GM19240 (cell line): ENCODE results near the gene DERA.
A peak's percentile ranks its signal among the peaks of the same experiment; 100 is the strongest.
"Not testable (repeated sequence)": the region's sequence is repeated elsewhere in the genome, so short reads cannot be mapped to it uniquely, and the experiment has no call there.

Experiments used
- DNase-seq: peaks from one replicate; pipeline ENCODE4 v3.0.0; 2011; ENCODE audit warnings: low spot score; ENCODE audit not compliant: insufficient read length

DERA gene

GRCh38 chr12:15910864-15911721 lies at the start of gene DERA:
DERA (plus strand) TSS chr12:15911332; CDS start chr12:15911384, 52 bp downstream.
- peak; percentile 27 for DNase-seq

GRCh38 chr12:15861404-15861803 lies 49.7 kb upstream of the DERA start:
- no peak for DNase-seq

GRCh38 chr12:15862840-15863239 lies 48.3 kb upstream of the DERA start:
- no peak for DNase-seq

- DNase-seq: no peak
Measured at GRCh38 chr12:15863372-15863771, 47.8 kb upstream of the DERA start.

GRCh38 chr12:15863984-15864383 lies 47.1 kb upstream of the DERA start:
- DNase-seq: no peak

GRCh38 chr12:15868186-15868585 lies 42.9 kb upstream of the DERA start:
- no peak for DNase-seq

GRCh38 chr12:15873556-15873955 lies 37.6 kb upstream of the DERA start:
- DNase-seq: no peak

- not testable (repeated sequence) for DNase-seq
Measured at GRCh38 chr12:15874556-15875145, 36.5 kb upstream of the DERA start.

GRCh38 chr12:15875863-15876262 lies 35.3 kb upstream of the DERA start:
- no peak for DNase-seq

GRCh38 chr12:15879413-15879812 lies 31.7 kb upstream of the DERA start:
- no peak for DNase-seq

GRCh38 chr12:15880721-15881120 lies 30.4 kb upstream of the DERA start:
- no peak for DNase-seq

GRCh38 chr12:15882118-15882971 lies 28.8 kb upstream of the DERA start, which contains the start of gene STRAP:
STRAP (plus strand) TSS chr12:15882387; CDS start chr12:15882708, 321 bp downstream.
- peak; percentile 79 for DNase-seq

GRCh38 chr12:15883536-15883935 lies 27.6 kb upstream of the DERA start:
- DNase-seq: no peak

GRCh38 chr12:15886372-15887042 lies 24.6 kb upstream of the DERA start:
- no peak for DNase-seq

GRCh38 chr12:15887043-15887817 lies 23.9 kb upstream of the DERA start:
- no peak for DNase-seq

- no peak for DNase-seq
Measured at GRCh38 chr12:15892645-15893259, 18.4 kb upstream of the DERA start.

- no peak for DNase-seq
Measured at GRCh38 chr12:15893260-15893659, 17.9 kb upstream of the DERA start.

- no peak for DNase-seq
Measured at GRCh38 chr12:15896867-15897266, 14.3 kb upstream of the DERA start.

GRCh38 chr12:15897433-15897832 lies 13.7 kb upstream of the DERA start:
- no peak for DNase-seq

GRCh38 chr12:15899282-15899870 lies 11.8 kb upstream of the DERA start:
- no peak for DNase-seq
